RPMI7951 (cell line): ENCODE measurements around the gene ARPC4. TPM values are rescaled to one million over a fixed set of nuclear protein-coding genes. Genes with fewer than 3 reads are reported as not detected.
"Not testable (repeated sequence)": the region's sequence is repeated elsewhere in the genome, so short reads cannot be mapped to it uniquely, and the experiment has no call there.

Experiments
- DNase-seq: peaks from one replicate; pipeline ENCODE4 v3.0.0-alpha.2; 2012; ENCODE audit warnings: low read depth
- total RNA-seq: library from RNA; depleted of rRNA; stranded (reverse); fragments of >200 nt; shearing (Covaris generic); gene quantifications from 2 replicates; pipeline ENCODE4 v1.2.3, GENCODE V29; 2014; rRNA removed

The ARPC4 gene
- total RNA-seq, 1 experiment from 2014 or later = 254 TPM

DNA sequence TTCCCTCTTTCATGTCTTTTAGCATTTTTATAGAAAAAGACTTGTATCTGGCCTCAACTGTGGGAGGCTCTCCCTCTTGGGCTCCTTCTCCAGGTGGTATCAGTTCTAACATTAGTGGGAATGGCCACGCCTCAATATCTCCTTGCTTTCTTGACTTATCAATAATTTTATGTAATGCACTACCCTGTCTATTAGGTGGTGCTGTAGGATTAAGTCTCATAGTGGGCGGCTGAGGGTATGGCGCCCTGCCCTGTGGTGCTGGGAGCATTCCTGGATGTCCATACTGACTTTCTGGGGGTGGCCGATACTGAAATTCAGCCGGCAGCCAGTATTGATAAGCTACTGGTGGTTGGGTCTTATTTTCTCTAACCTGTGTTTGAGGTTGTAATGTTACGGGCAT, 59.6 kb downstream of the ARPC4 start:
- DNase-seq = peak; percentile 16

GRCh38 chr3:9854291-9854940, 61.5 kb downstream of the ARPC4 start:
- DNase-seq = not testable (repeated sequence)

- no peak for DNase-seq
These were observed 62.7 kb downstream of the ARPC4 start for GRCh38 chr3:9855594-9855993.

Other genes starting within 250 kb of the ARPC4 start
- gene LHFPL4, start 239.3 kb upstream of the ARPC4 start, total RNA-seq = not detected in 2 replicates
- 34.9 and 38.7 TPM in 2 replicates for gene MTMR14, start 143.6 kb upstream of the ARPC4 start, total RNA-seq
- not detected in 2 replicates for gene CPNE9, start 89.2 kb upstream of the ARPC4 start, total RNA-seq
- gene BRPF1, start 61.3 kb upstream of the ARPC4 start, total RNA-seq = 14.2 and 15.2 TPM in 2 replicates
- 31.2 and 34.4 TPM in 2 replicates for gene OGG1, start 43.1 kb upstream of the ARPC4 start, total RNA-seq
- 40.4 and 46.9 TPM in 2 replicates for gene CAMK1, start 23.1 kb upstream of the ARPC4 start, total RNA-seq
- gene TADA3, start 609 bp upstream of the ARPC4 start, total RNA-seq = 99.1 and 107 TPM in 2 replicates
- 4.7 and 7.4 TPM in 2 replicates for gene TTLL3, start 17.2 kb downstream of the ARPC4 start, total RNA-seq
- gene RPUSD3, start 50.9 kb downstream of the ARPC4 start, total RNA-seq = 47.5 and 49.5 TPM in 2 replicates
- not detected in 2 replicates for gene CIDEC, start 87.2 kb downstream of the ARPC4 start, total RNA-seq
- gene JAGN1, start 97.5 kb downstream of the ARPC4 start, total RNA-seq = 34.7 and 36.8 TPM in 2 replicates
- not detected in 2 replicates for gene IL17RE, start 109.8 kb downstream of the ARPC4 start, total RNA-seq
- gene IL17RC, start 124.0 kb downstream of the ARPC4 start, total RNA-seq = 23.2 and 25.8 TPM in 2 replicates
- gene CRELD1, start 140.8 kb downstream of the ARPC4 start, total RNA-seq = 32.1 and 38.9 TPM in 2 replicates
- 0.98 and 1.2 TPM in 2 replicates for gene PRRT3, start 159.3 kb downstream of the ARPC4 start, total RNA-seq
- 56.0 and 59.1 TPM in 2 replicates for gene EMC3, start 193.8 kb downstream of the ARPC4 start, total RNA-seq
- gene FANCD2, start 233.4 kb downstream of the ARPC4 start, total RNA-seq = 32.3 and 37.5 TPM in 2 replicates